Heart right ventricle (tissue), 16 donors: ENCODE results near the gene FAM229B. TPM values are rescaled to one million over a fixed set of nuclear protein-coding genes. Genes with fewer than 3 reads are reported as not detected.
"Not testable (repeated sequence)": the region's sequence is repeated elsewhere in the genome, so short reads cannot be mapped to it uniquely, and the experiment has no call there.

Source experiments
- ATAC-seq, 8 donors: fragments of 200-7000 bp; cut with Tn5 transposase; one replicate each; pipeline ENCODE4 v1.9.1; 2020; ENCODE audit warnings: mild to moderate bottlenecking in 8 of 8, moderate library complexity in 8 of 8, moderate number of reproducible peaks in 1 of 8
- DNase-seq, 2 donors: peaks; one replicate each; pipeline ENCODE4 v3.0.0-alpha.2; 2020
- H3K27ac ChIP-seq, 10 donors: fragments of 200-600 bp; sonication (generic) in 2 of 10; one replicate each; pipeline versions ENCODE4 v1.5.0 to v1.8.0; 2020 to 2022; ENCODE audit warnings: mild to moderate bottlenecking in 3 of 10
- H3K27me3 ChIP-seq, 7 donors: fragments of 200-600 bp; one replicate each; pipeline ENCODE4 v1.8.0; 2021 to 2022; ENCODE audit warnings: mild to moderate bottlenecking in 2 of 7
- H3K36me3 ChIP-seq, 9 donors: fragments of 200-600 bp; sonication (generic) in 1 of 9; one replicate each; pipeline versions ENCODE4 v1.5.0 to v1.8.0; 2020 to 2022; ENCODE audit warnings: mild to moderate bottlenecking in 2 of 9
- H3K4me1 ChIP-seq, 9 donors: fragments of 200-600 bp; sonication (generic) in 1 of 9; one replicate each; pipeline versions ENCODE4 v1.5.0 to v1.8.0; 2020 to 2022; ENCODE audit warnings: mild to moderate bottlenecking in 4 of 9
- H3K4me3 ChIP-seq, 10 donors: fragments of 200-600 bp; sonication (generic) in 2 of 10; one replicate each; pipeline versions ENCODE4 v1.5.0 to v1.8.0; 2020 to 2022; ENCODE audit warnings: mild to moderate bottlenecking in 7 of 10, moderate library complexity in 2 of 10
- H3K9me3 ChIP-seq, 11 donors: fragments of 200-600 bp in 10 of 11; sonication (generic) in 2 of 11; one replicate each; pipeline versions ENCODE4 v1.5.0 to v1.8.0; 2013 to 2022; ENCODE audit warnings: mild to moderate bottlenecking in 2 of 11, control low read depth in 1 of 11, moderate library complexity in 1 of 11
- WGBS, 2 donors: extraction: QIAGEN DNeasy Blood & Tissue Kit; methylation state at CpG; one replicate each; pipeline ENCODE4 v1.1.7; 2013; ENCODE audit warnings: inconsistent platforms in 1 of 2; 5-methylcytosine and 5-hydroxymethylcytosine counted together
- intact Hi-C, 10 donors: fragments of 100-400 bp; cut with DNase I; formaldehyde crosslinking; loops; one replicate each; pipeline versions ENCODE4 v1.11.1 to v1.14.2; 2022
- polyA plus RNA-seq, 2 donors: library from polyadenylated mRNA; stranded (reverse); fragments of 200-250 nt; gene quantifications; one replicate each; pipeline ENCODE4 v1.2.3, GENCODE V29; 2013
- total RNA-seq, 10 donors: library from RNA; stranded (reverse); fragmentation: NEBNext Ultra II Directional in 3 of 10; extraction: Animal tissue kit (Norgen Biotek cat#: 25700) in 3 of 10; gene quantifications; one replicate each; pipeline versions ENCODE4 v1.2.1 to v1.2.4, GENCODE V29; 2021 to 2023
- TF ChIP-seq, protein P1 (sequence below), 9 donors: fragments of 200-600 bp; sonication (generic) in 2 of 9; IDR thresholded peaks; one replicate each; pipeline versions ENCODE4 v1.5.0 to v1.8.0; 2021 to 2022; ENCODE audit warnings: antibody characterized with exemption in 9 of 9, mild to moderate bottlenecking in 5 of 9, moderate library complexity in 1 of 9
- donor health status: Arrhythmogenic right ventricular cardiomyopathy.
- donor health status: ischemic (EF 13 %, LVEDD 7.1; RV severe dilation, severe dysfunction).
- donor health status: healthy with polysubstance abuse.
- donor health status: DM: no; HTN: yes; CAD: no.
- donor health status: DM: no; HTN: no; CAD: no.
- donor health status: ischemic (EF 25% LVEDD 6.9; RV normal size, moderate dysfunction).
- donor health status: ischemic (EF 25% LVEDD 5.7; RV mildly dilated, moderate dysfunction).
- donor health status: healthy.
- donor health status: DM: yes; HTN: yes; CAD: no.
- donor health status: Ischemic cardiomyopathy.
- donor health status: ischemic (EF 35%, LVEDD 5.7; RV mildly dilated, moderate dysfunction).
- donor health status: nonischemic (EF 11% LVEDD 7.7; RV severe dilation, severe dysfunction).
- donor health status: DM: yes; HTN: yes; CAD: no.
- donor health status: PGD.
- donor health status: ischemic (EF 29% LVEDD 5.4; RV normal size, mild dysfunction).
- donor health status: nonischemic (EF 23%, LVEDD 6.1; RV moderate dilation, normal function).

The FAM229B gene
- total and polyA plus RNA-seq, 12 donors, result 36.7 to 88.7 (median 59.8) TPM

DNA sequence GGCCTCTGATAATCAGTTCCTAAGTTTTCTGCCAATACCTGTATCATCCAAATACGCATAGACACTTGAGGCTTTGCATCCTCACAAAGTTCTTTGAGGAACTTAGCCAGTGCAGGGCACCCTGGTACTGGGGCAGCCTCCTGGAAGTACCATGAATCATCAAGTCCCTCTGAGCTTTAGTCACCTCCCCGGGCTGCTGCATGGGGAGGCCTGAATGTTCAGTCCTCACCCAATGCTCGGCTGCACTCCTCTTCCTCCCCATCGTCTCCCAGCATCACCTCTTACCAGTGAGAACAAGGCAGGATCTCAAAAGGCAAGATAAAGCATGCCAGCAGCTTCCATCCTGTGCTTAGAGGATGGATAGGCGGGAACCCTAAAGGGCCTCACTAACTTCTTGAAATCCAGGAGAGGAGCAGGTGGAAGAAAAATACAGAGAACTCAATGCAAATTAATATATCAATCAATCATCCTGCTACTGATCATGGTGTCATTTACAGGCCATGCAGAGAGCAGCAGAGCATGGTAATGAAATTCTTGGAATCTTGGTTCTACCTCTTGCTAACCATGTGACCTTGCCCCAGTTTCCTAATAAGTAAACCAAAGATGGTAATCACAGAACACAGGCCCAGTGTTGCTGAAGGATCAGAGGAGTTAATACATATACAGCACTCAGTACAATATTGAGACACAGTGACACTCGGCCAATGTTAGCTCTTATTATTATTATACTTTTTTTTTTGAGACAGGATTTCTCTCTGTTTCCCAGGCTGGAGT lies 38.2 kb upstream of the FAM229B start:
- Histone ChIP-seq H3K36me3 (no peaks in the 10 kb centered on the region), H3K9me3 (peaks cover 0 to 9% (median 0%) of the 10 kb centered on the region in 11 donors), H3K27ac (no peak overlapping the region), H3K27me3 (no peaks in the 10 kb centered on the region), H3K4me3 (no peak overlapping the region), H3K4me1 (peaks cover 0 to 3% (median 0%) of the 10 kb centered on the region in 9 donors)
- intact Hi-C loops, result loop anchor here in 3 of 10 donors (10.0 kb wide), 1 partner anchor 794 kb away; a partner anchor contains a TSS
- 85 to 92% methylated on average over 6 of the region's 6 CpGs for WGBS, 2 donors
- DNase-seq (no peak), ATAC-seq (no peak)
- TF ChIP-seq, protein P1, sequence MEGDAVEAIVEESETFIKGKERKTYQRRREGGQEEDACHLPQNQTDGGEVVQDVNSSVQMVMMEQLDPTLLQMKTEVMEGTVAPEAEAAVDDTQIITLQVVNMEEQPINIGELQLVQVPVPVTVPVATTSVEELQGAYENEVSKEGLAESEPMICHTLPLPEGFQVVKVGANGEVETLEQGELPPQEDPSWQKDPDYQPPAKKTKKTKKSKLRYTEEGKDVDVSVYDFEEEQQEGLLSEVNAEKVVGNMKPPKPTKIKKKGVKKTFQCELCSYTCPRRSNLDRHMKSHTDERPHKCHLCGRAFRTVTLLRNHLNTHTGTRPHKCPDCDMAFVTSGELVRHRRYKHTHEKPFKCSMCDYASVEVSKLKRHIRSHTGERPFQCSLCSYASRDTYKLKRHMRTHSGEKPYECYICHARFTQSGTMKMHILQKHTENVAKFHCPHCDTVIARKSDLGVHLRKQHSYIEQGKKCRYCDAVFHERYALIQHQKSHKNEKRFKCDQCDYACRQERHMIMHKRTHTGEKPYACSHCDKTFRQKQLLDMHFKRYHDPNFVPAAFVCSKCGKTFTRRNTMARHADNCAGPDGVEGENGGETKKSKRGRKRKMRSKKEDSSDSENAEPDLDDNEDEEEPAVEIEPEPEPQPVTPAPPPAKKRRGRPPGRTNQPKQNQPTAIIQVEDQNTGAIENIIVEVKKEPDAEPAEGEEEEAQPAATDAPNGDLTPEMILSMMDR (IDR thresholded peaks at IDR 0.05), result no peak

DNA sequence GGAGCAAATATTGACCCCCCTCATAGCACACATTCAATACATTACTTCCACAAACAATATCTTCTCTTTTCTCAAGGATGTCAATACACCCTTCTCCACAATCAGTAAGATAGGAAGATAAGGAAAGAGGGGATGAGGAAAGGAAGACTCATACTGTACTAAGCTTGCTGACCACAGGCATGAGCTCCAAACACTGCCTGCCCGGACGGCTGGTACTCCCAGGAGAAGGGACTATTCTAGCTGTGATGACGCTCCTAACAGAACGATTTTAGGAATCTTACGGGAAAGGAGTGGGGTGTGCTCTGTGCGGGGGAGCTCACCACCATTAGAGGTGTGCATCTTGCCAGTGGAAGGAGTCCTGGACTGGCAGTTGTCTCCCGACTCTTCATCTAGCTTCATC lies 37.4 kb upstream of the FAM229B start:
- intact Hi-C loops, result loop anchor here in 3 of 10 donors (10.0 kb wide), 1 partner anchor 795 kb away; a partner anchor contains a TSS
- WGBS, 2 donors, result 92 to 95% methylated on average over 7 of the region's 7 CpGs

DNA sequence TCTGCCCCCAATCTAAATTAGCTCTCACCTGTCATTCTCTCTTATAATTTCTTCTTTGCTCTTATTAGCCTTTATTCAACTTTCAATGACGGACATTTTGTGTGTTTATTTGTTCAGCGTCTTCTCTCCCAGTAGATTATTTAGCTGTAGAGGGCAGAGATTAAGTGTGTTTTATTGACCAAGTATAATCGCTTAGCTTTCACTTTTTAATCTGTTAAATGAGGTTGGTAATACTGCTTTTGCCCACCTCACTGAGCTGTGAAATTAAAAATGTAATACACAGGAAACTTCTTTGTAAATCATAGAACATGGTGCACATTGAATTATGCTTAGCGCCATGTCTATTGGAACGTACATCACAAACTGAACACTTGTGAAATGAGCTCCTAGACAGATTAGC lies 37.0 kb upstream of the FAM229B start:
- no peak overlapping the region for H3K27ac ChIP-seq
- no peak overlapping the region for H3K4me3 ChIP-seq
- DNase-seq (no peak), ATAC-seq (no peak)
- no peaks in the 10 kb centered on the region for H3K36me3 ChIP-seq
- intact Hi-C loops, result no loop called here
- TF ChIP-seq, protein P1 (IDR thresholded peaks at IDR 0.05), result no peak
- H3K27me3 ChIP-seq, result no peaks in the 10 kb centered on the region
- WGBS, 2 donors, result 95 to 97% methylated on average over 5 of the region's 5 CpGs
- no peaks in the 10 kb centered on the region for H3K4me1 ChIP-seq
- peaks cover 0 to 9% (median 0%) of the 10 kb centered on the region in 11 donors for H3K9me3 ChIP-seq

More for the DNA sequence above, 37.4 kb upstream of the FAM229B start:
- Histone ChIP-seq H3K27ac (no peak overlapping the region), H3K4me1 (no peaks in the 10 kb centered on the region), H3K27me3 (no peaks in the 10 kb centered on the region), H3K4me3 (no peak overlapping the region), H3K36me3 (no peaks in the 10 kb centered on the region), H3K9me3 (peaks cover 0 to 9% (median 0%) of the 10 kb centered on the region in 11 donors)
- TF ChIP-seq, protein P1 (IDR thresholded peaks at IDR 0.05), result no peak
- no peak for ATAC-seq
- DNase-seq, result no peak

DNA sequence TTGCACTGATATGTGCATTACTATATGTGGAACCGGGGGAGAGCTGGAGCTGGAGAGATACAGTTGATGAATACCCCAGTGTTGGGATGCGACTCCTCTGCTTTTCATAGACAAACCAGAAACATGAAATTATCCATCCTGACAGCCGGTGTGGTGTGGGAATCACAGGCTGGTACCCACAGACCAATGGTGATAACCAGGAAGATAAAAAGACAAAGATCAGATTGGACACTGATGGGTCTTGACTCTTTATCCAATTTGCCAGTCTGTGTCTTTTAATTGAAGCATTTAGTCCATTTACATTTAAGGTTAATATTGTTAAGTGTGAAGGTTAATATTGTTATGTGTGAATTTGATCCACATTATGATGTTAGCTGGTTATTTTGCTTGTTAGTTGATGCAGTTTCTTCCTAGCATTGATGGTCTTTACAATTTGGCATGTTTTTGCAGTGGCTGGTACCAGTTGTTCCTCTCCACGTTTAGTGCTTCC lies 36.1 kb upstream of the FAM229B start:
- H3K4me3 ChIP-seq, H3K36me3 ChIP-seq, ATAC-seq, intact Hi-C loops, H3K27ac ChIP-seq, H3K9me3 ChIP-seq, H3K4me1 ChIP-seq, H3K27me3 ChIP-seq, DNase-seq: not testable (repeated sequence)
- 85 to 87% methylated on average over 4 of the region's 4 CpGs for WGBS, 2 donors

DNA sequence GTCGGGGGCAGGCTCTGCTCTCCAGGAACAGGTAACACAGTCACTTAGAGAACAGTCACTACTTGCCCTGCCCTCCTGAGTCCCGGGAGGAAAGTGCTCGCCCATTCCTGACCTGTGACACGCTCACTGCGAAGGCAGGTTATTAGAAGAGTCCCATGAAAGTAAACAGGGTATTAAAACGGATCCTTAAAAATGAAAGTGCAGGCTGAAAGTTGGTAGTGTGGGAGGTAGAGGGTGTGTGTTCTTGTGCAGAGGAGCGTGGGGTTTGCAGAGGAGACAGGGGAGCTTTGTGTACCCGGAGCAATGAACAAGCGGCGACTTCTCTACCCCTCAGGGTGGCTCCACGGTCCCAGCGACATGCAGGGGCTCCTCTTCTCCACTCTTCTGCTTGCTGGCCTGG lies 33.4 kb upstream of the FAM229B start, which contains the start of gene CCN6:
CCN6 (plus strand) TSS at position 104 of the 400 bp plus-strand sequence; CDS start at position 358, 254 bp downstream.
- DNase-seq, result no peak
- Histone ChIP-seq H3K27me3 (no peaks in the 10 kb centered on the region), H3K4me3 (no peak within 1 kb of the TSS), H3K27ac (no peak within 1 kb of the TSS), H3K9me3 (peaks cover 0 to 9% (median 0%) of the 10 kb centered on the region in 11 donors), H3K36me3 (no peaks in the 10 kb centered on the region), H3K4me1 (no peaks in the 10 kb centered on the region)
- TF ChIP-seq, protein P1 (IDR thresholded peaks at IDR 0.05), result no peak
- 86 to 88% methylated on average over 12 of the region's 12 CpGs for WGBS, 2 donors
- ATAC-seq, result no peak
- intact Hi-C loops, result no loop called here
